Measurements from ENCODE around the gene SLAMF9.

Gene SLAMF9

DNA sequence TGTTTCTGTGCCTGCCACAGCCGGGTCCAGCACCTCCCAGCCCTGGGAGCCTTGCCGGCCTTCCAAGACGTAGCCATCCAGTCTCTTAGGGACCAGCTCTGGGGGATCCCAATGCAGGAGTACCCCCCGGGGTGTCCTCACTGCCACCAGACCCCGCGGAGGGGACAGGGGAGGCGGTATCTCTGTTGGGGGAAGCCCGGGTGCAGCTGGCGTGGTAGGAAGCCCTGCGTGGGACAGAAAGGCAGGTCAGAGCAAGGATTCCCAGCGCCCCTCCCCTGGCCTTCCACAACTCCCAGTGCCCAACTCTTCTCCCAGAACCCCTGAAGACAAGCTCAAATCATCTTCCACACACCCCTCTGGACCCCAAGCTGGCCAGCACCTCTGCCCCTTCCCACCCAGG lies 23.8 kb downstream of the SLAMF9 start:
- no peak for TF ChIP-seq CTCF (IDR thresholded peaks at IDR 0.05; ENCODE audit: insufficient read depth, missing control alignments)
- FAIRE-seq (no peak), DNase-seq (ENCODE audit: insufficient read length, low spot score) (no peak)

- no peak for FAIRE-seq
- no peak for DNase-seq (ENCODE audit: insufficient read length, low spot score)
- TF ChIP-seq CTCF (IDR thresholded peaks at IDR 0.05; ENCODE audit: insufficient read depth, missing control alignments), result no peak
These were observed 24.6 kb downstream of the SLAMF9 start for GRCh38 chr1:159929155-159930051.

DNA sequence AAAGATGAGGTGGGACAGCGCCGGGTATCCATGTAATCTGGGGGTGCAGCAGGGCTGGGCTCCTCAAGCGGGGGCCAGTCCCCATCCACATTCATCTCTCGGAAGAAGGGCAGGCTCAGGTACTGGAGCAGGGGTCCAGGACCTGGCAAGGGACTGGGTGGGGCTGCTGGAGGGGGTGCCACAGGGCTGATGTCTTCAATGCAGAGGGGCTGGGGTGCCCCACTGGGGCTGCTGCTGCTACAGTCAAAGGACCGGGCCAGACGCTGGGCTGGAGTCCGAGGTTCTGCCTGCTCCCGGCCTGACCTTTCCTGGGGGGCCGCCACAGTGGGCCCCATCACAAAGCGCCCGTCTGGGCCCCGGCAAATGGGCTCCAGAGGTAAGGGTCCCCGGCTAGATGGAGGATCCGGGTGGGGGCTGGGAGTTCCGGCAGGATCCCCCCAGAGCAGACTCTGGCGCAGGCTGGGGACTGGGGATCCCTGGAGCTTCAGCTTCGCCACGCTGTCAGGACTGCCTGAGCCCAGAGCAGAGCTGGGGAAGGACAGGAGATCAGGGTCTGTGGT lies 25.5 kb downstream of the SLAMF9 start:
- peak; percentile 14 for DNase-seq (ENCODE audit: insufficient read length, low spot score)

GRCh38 chr1:159927849-159928431 lies 26.1 kb downstream of the SLAMF9 start:
- FAIRE-seq (no peak), DNase-seq (ENCODE audit: insufficient read length, low spot score) (no peak)
- no peak for TF ChIP-seq CTCF (IDR thresholded peaks at IDR 0.05; ENCODE audit: insufficient read depth, missing control alignments)

More for the DNA sequence above, 25.5 kb downstream of the SLAMF9 start:
- FAIRE-seq, result no peak
- no peak for TF ChIP-seq CTCF (IDR thresholded peaks at IDR 0.05; ENCODE audit: insufficient read depth, missing control alignments)

DNA sequence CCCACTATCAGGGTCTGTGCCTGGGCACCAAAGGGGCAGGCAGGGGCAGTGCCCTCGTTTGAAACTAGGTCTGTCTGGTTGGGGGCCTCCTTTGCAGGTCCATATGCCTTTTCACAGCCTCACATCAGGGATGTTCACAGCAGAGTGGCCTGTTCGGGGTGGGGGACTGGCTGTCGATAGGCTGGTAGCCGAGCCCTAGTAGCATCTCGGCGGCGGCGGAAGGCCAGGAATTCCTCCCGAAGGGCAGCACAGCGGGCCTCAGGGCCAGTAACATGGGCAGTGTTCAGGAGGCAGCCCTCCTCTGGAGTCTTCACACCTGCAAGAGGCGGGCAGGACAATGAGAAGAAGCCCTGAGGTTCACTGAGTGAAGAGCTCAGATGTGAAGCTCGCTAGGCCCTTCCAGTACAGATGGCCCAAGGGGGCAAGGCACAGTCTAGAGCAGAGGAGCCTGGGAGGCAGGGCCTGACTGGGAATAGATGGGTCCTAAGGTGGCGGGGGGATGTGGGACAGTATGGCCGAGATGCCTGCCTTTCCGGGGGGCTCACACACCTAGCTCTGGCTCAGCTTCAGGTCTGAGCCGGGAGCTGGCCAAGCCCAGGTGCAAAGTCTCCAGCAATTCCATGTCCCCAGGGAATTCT lies 26.7 kb downstream of the SLAMF9 start:
- DNase-seq (ENCODE audit: insufficient read length, low spot score), result no peak
- FAIRE-seq, result no peak
- no peak for TF ChIP-seq CTCF (IDR thresholded peaks at IDR 0.05; ENCODE audit: insufficient read depth, missing control alignments)

- FAIRE-seq (no peak), DNase-seq (ENCODE audit: insufficient read length, low spot score) (no peak)
- no peak for TF ChIP-seq CTCF (IDR thresholded peaks at IDR 0.05; ENCODE audit: insufficient read depth, missing control alignments)
These were observed 28.3 kb downstream of the SLAMF9 start for GRCh38 chr1:159925719-159926078.
